Ammon's horn (tissue), 1 donor: ENCODE results near the gene DLGAP1.

Experiments
- DNase-seq: peaks from one replicate; pipeline ENCODE4 v3.0.0-alpha.2; 2016; ENCODE audit warnings: low spot score

DLGAP1 gene

GRCh38 chr18:4286256-4286655 lies 168.9 kb downstream of the DLGAP1 start:
- DNase-seq: no peak

DNA sequence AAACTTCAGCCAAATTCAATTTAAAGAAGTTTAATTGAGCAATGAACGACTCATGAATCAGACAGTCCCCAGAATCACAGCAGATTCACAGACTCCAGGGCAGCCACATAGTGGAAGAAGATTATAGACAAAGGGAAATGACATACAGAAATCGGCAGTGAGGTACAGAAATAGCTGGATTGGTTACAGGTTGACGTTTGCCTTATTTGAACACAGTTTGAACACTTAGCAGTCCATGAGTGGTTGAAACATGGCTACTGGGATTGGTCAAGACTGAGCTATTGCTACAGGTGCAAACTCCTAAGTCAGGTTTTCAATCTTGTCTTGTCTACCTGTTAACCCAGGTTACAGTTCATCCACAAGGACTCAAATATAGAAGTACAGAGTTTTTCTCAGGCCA lies 169.6 kb downstream of the DLGAP1 start:
- DNase-seq: no peak

DNA sequence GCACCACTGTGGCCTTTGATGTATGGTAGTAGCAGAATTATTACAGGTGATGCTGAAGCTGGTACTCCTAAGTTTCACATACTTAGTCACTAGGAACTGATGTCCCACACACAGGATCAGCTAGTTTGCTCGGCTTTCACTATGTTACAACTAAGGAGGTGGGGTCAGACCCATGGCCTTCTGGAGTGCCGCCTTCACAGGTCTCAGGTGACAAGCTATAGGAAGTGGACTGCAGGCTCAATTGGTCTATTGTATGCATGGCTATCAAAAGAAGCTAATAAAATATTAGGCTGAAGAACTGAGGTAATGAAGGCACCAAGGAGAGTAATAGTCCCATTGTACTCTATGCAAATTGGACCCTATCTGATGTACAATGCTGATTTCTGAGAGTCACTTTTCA lies 170.6 kb downstream of the DLGAP1 start:
- no peak for DNase-seq

GRCh38 chr18:4283746-4284291 lies 171.3 kb downstream of the DLGAP1 start:
- no peak for DNase-seq

GRCh38 chr18:4282954-4283353 lies 172.2 kb downstream of the DLGAP1 start:
- DNase-seq: no peak

DNA sequence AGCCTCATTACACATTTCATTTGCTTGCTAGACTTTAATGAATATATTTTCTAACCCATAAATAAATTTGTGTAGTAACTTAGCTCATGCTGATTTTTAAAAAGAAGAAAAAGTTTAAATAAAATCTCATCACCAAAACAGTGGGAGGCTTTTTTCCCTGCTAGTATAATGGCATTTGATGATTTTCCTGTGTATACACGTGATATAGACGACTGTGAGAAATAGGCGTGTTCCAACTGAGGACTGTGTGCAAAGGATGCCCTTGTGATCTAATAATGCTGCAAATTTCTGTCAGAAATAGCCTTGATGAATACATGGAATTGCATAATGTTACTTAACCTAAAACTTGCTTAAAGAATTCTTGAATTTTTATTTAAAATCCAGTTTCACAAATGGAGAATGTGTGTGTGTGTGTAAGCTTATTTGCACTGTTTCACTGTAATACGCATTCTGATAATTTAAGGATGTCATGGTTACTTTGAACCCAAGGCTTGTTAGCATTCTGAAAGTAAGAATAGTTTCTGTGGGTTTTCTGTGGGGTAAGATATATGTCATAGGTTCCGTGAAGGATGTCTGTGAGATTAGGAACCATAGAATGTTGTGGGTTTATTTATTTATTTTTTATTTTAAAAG lies 178.0 kb downstream of the DLGAP1 start:
- DNase-seq: no peak

DNA sequence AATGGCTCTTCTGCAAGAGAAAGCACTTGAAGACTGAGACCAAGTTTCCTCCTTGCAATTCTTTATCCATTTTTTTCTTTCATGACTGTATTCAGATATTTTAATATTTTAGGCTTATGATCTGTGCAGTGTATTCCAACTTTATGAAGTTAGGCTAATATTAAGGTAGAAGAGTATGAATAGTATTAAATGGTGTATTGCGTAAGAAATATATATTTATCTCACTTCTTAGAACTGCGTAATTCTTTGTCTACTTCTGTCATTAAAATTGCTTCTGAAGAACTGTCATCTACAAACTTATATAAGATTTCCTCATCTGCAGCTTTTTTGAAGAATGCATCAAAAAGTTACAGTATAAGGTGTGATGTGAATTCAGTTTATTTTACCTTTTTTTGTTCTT lies 183.2 kb downstream of the DLGAP1 start:
- no peak for DNase-seq

DNA sequence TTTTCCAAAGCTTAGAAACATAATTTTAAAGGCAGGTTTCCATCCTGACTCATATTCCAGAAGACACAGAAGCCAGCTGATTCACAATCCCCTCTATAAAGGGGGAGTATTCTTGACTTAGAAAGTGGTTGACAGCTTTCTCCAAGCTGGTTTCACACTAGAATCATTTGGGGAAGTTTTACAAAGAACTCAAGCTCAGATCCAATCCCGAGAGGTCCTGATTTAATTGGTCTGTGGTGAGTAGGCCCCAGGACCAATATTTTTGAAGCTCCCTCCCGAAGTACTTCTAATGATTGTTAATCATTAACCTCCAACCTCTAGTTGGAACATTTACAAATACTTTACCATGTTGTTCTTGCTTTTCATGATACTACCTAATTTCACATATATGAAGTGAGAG lies 184.1 kb downstream of the DLGAP1 start:
- DNase-seq: no peak

DNA sequence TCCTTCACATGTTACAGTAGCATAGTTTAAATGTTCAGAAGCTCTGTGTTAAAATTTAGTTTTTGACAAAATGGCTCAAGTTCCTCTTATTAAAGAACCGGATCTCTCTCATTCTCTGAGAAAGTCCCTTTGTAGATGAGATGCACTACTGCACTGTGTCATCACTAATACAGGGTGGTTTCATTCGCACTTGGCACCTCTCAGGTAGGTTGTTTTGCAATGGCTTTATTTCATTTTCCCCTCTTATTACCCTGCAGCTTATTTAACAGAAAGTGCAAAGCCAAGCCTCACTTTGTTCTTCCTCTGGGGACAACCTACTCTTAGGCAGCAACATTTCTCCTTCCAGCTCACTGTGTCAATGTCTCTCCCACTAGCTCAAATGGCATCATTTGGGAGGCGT lies 185.1 kb downstream of the DLGAP1 start:
- DNase-seq: no peak

DNA sequence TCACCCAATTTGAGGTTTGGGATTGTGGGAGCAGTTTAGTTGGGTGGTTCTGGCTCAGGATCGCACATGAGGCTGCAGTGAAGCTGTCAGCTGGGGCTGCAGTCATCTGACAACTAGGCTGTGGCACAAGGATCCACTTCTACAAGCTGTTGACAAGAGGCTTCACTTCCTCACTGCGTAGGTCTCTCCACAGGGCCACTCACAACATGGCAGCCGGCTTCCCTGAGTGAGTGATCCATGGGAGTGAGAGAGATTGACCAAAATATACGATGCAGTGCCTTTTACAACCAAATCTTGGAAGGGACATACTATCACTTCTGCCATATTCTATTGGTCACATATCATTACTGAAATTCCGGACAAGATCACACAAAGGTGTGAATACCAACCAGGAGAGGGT lies 187.5 kb downstream of the DLGAP1 start:
- no peak for DNase-seq

- no peak for DNase-seq
Observed at GRCh38 chr18:4264347-4264791, 190.7 kb downstream of the DLGAP1 start.

DNA sequence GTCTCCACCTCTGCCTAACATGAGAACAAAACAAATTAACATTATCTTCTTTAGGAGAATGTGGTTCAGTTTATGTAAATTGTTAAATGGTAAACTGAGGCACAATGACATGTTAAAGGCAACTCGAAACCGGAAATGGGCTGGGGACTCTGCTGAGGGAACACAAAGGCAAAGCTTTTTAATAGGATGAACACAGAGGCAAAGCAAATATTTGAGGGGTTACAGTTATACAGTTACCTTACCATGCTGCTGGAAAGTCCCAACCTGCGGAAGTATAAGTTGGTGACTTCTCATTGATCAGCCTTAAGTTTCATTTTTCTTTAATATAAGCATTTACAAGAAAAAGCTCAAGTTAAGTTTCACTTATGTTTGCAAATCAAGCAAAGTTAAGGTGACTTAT lies 195.0 kb downstream of the DLGAP1 start:
- no peak for DNase-seq

GRCh38 chr18:4256766-4257417 lies 198.2 kb downstream of the DLGAP1 start:
- DNase-seq: no peak

- no peak for DNase-seq
Observed at GRCh38 chr18:4254840-4255239, 200.3 kb downstream of the DLGAP1 start.

GRCh38 chr18:4252829-4253228 lies 202.3 kb downstream of the DLGAP1 start:
- no peak for DNase-seq

GRCh38 chr18:4251873-4252272 lies 203.2 kb downstream of the DLGAP1 start:
- DNase-seq: no peak

DNA sequence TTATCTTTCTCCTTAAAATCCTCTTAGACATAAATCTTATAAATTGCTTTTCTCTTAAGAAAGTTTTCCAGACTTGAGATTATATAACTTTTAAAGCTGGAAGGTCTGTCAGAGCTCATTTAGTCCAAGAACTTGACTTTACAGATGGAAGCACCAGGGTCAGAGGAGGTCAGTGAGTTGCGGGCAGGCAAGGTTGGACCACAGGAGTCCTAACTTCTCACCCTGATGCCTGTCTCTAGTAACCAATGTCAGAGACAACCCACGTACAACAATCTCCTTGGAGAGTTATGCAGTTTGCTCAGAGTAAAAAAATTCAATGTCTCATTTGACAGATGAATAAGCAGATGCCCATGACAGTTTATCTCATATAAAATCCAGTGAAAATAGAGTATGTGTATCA lies 203.9 kb downstream of the DLGAP1 start:
- no peak for DNase-seq

DNA sequence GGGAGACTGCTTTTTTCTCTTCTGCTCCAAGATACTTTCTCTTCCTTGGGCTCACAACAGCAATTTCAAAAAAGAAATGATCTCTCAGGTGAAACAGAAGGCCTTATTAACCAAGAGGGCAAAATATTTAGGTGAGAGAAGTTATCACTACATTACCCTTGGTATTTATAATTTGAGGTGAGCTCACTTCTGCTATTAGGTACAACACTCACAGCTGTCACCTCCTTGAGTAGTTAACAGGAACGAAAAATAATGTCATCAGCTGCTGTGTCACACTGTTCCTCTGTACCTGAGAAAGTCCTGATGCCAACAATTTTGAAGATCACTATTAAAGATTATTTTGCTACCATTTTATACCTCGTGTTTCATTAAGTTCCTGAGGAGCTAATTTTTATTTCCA lies 205.0 kb downstream of the DLGAP1 start:
- no peak for DNase-seq

DNA sequence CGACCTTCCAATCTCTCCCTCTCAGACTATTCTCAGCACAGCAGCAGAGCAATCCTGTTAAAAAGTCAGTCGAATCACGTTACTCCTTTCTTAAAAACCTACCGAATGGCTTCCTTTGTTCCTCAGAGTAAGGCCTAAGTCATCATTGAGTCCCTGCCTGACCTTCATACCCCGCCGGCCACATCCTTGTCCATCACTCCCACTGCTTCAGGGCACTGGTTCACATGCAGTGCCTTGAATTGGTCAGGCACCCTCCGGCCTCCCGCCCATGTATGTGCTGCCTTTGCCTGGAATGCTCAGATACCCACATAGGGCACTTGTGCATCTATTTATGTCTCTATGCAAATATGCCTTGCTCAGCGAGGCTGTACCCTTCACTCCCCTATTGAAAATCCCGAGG lies 206.4 kb downstream of the DLGAP1 start:
- no peak for DNase-seq

- no peak for DNase-seq
Observed at GRCh38 chr18:4246374-4246773, 208.7 kb downstream of the DLGAP1 start.

DNA sequence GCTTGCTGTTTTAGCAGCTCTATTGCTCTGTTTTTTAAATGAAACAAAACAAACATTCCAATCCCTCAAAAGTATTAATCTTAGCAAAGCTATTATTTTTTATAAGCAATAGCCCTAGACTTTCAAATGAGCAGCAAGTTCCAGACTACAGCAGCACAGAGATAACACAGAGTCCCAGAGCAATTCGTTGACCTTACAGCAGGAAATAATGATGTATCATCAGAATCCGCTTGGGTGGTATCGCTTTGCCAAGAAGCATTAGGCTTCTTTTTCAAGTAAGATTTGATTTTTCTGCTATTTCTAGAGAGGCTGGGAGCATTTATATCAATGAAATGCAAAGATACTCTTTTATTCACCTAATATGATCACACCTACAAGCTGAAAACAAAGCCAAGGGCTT lies 209.7 kb downstream of the DLGAP1 start:
- no peak for DNase-seq

DNA sequence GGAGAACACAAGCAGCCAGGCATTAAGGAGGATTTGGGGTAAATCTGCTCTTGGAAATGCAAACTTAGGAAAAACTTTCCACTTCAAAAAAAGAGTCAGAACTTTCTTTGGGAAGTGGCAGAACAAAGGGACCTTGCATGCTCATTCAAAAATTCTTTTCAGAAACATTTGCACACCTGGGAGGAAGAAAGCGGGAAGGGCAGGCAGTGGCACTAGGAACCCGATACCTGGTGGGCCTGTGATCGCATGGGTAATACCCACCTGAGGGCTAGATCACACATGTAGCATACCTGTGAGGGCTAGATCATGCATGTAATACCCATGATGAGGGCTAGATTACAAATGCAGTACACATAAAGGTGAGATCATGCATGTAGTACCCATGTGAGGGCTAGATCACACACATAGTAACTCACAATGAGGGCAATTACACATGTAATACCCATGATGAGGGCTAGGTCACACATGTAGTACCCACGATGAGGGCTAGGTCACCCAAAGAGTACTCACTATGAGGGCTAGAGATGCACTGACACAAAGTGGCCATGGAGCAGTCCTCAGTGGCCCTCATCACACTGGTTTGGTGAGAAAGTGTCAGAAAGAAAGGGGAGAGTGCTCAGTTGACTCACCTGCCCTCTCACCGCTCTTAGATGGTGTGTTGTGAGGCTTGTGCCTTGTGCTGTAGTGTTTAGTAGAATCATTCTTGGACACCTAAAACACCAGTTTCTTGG lies 212.5 kb downstream of the DLGAP1 start:
- no peak for DNase-seq

GRCh38 chr18:4241090-4241617 lies 214.0 kb downstream of the DLGAP1 start:
- DNase-seq: no peak
